HL-60 (cell line): Measurements from ENCODE around the gene TNF.

Experiments
- DNase-seq, 2 experiments: peaks; one replicate each; pipeline ENCODE4 v3.0.0-alpha.2; 2010 to 2020; ENCODE audit warnings: low read depth in 1 of 2, low spot score in 1 of 2
- H3K27ac ChIP-seq: fragments of 250-450 bp; sonication (Bioruptor Pico); replicated peaks from 2 replicates; pipeline ENCODE4 v1.5.1; 2020; ENCODE audit warnings: mild to moderate bottlenecking, moderate library complexity
- H3K27me3 ChIP-seq: fragments of 250-450 bp; sonication (Bioruptor Pico); 2 replicates; pipeline ENCODE4 v1.5.1; 2021; ENCODE audit warnings: mild to moderate bottlenecking, moderate library complexity; ENCODE audit not compliant: insufficient read depth, poor library complexity, severe bottlenecking
- H3K4me3 ChIP-seq: replicated peaks from 2 replicates; pipeline ENCODE4 v1.5.1; 2011; ENCODE audit warnings: mild to moderate bottlenecking, control low read depth, low read length; ENCODE audit not compliant: insufficient read depth
- GABPA ChIP-seq: IDR thresholded peaks from 2 replicates; pipeline ENCODE4 v1.6.1; 2012; ENCODE audit warnings: low read depth
- POLR2AphosphoS5 ChIP-seq: IDR thresholded peaks from 2 replicates; pipeline ENCODE4 v1.6.1; 2012; ENCODE audit warnings: low read depth
- REST ChIP-seq: IDR thresholded peaks from 2 replicates; pipeline ENCODE4 v1.6.1; 2012; ENCODE audit warnings: low read depth; ENCODE audit not compliant: insufficient replicate concordance
- SPI1 ChIP-seq: IDR thresholded peaks from 2 replicates; pipeline ENCODE4 v1.6.1; 2012; ENCODE audit warnings: low read depth, mild to moderate bottlenecking, borderline replicate concordance
- long read RNA-seq: library from polyadenylated mRNA; unstranded; transcript quantifications from one replicate; pipeline ENCODE4 v2.0.0, GENCODE V29; 2020
- TF ChIP-seq, protein P1 (sequence below): IDR thresholded peaks from one replicate; pipeline ENCODE4 v1.5.1; 2011; ENCODE audit warnings: low read length, control low read depth, inconsistent platforms; ENCODE audit not compliant: insufficient read depth

The TNF gene
- long read RNA-seq, partial matches to known transcripts: 2 of 4 reads
- long read RNA-seq, other reads (novel, unspliced or antisense): 0 of 4 reads

GRCh38 chr6:31575335-31575901 lies at the start of gene TNF:
TSS of gene TNF (plus strand) at chr6:31575565. CDS start at chr6:31575742, 177 bp downstream.
- peak within 1 kb of the TSS; percentile 66 for H3K27ac ChIP-seq
- TF ChIP-seq SPI1 (peak; percentile 22; the same call in 1 of the 2 replicates), REST (peak; percentile 43), POLR2AphosphoS5 (peak; percentile 98), GABPA (no peak)
- TF ChIP-seq, protein P1, sequence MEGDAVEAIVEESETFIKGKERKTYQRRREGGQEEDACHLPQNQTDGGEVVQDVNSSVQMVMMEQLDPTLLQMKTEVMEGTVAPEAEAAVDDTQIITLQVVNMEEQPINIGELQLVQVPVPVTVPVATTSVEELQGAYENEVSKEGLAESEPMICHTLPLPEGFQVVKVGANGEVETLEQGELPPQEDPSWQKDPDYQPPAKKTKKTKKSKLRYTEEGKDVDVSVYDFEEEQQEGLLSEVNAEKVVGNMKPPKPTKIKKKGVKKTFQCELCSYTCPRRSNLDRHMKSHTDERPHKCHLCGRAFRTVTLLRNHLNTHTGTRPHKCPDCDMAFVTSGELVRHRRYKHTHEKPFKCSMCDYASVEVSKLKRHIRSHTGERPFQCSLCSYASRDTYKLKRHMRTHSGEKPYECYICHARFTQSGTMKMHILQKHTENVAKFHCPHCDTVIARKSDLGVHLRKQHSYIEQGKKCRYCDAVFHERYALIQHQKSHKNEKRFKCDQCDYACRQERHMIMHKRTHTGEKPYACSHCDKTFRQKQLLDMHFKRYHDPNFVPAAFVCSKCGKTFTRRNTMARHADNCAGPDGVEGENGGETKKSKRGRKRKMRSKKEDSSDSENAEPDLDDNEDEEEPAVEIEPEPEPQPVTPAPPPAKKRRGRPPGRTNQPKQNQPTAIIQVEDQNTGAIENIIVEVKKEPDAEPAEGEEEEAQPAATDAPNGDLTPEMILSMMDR: no peak
- no peaks in the 10 kb centered on the region for H3K27me3 ChIP-seq
- peak within 1 kb of the TSS; percentile 79 for H3K4me3 ChIP-seq
- DNase-seq: peak; percentile 91 to 98

DNA sequence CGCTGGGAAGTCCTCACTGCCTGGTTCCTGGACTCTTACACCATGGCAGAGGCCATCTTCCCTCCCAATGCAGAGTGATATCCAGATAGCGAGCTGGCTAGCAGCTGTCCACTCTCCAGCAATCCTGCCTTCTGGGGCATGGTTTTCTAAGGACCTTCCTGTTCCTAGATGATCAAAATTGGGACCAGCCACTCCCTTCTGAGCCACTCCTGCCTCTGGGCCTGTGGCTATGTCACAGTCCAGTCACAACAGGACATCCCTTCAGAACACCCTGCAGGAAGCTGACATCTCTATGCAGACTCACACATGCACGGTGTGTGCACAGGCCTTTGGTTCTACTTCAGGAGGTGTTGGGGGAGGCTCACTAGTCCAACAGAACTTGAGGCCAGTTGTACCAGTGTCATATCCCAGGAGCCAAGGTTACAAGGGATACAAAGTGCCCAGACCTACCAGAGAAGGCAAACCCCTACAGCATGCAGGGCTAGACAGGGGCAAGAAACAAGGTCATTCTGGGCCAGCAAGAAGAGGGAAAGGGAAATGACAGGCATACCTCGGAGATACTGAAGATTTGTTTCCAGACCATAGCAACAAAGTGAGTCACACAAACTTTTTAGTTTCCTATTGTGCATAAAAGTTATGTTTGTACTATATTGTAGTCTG lies 49.3 kb upstream of the TNF start:
- H3K27me3 ChIP-seq: no peaks in the 10 kb centered on the region
- H3K4me3 ChIP-seq: no peak overlapping the region
- no peak overlapping the region for H3K27ac ChIP-seq
- no peak for DNase-seq
- TF ChIP-seq SPI1 (no peak), GABPA (no peak), POLR2AphosphoS5 (no peak), REST (no peak)
- TF ChIP-seq, protein P1: no peak

DNA sequence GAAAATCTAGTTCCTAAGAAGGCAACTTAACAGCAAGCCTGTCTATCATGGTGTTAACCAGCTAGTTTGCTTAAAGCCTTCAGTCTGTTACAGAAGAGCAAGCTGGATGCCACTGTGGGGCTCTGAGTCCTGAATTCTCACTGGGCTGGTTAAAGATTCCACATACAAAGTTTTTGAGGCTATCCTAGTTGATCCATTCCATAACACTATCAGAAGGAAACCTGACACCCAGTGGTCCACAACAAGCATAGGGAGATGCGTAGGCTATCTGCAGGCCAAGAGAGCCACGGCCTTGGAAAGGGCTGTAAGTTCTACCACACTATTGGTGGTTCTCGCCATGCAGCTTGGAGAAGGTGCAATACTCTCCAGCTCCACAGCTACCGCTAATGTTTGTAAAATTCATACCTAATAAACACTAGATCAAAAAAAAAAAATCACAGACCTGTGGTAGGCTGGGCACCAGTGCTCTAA lies 47.0 kb upstream of the TNF start:
- no peaks in the 10 kb centered on the region for H3K27me3 ChIP-seq
- no peak overlapping the region for H3K4me3 ChIP-seq
- no peak for DNase-seq
- no peak for TF ChIP-seq SPI1
- TF ChIP-seq GABPA: no peak
- TF ChIP-seq POLR2AphosphoS5: no peak
- no peak for TF ChIP-seq REST
- TF ChIP-seq, protein P1: no peak
- H3K27ac ChIP-seq: no peak overlapping the region
